GM18907 (cell line): ENCODE data around the gene DLX4.

Experiments used
- ATAC-seq: cut with Tn5 transposase; IDR thresholded peaks from one replicate; pipeline ENCODE4 v1.9.1; 2021; ENCODE audit warnings: mild to moderate bottlenecking, moderate library complexity; ENCODE audit not compliant: unreplicated experiment

DLX4 gene

DNA sequence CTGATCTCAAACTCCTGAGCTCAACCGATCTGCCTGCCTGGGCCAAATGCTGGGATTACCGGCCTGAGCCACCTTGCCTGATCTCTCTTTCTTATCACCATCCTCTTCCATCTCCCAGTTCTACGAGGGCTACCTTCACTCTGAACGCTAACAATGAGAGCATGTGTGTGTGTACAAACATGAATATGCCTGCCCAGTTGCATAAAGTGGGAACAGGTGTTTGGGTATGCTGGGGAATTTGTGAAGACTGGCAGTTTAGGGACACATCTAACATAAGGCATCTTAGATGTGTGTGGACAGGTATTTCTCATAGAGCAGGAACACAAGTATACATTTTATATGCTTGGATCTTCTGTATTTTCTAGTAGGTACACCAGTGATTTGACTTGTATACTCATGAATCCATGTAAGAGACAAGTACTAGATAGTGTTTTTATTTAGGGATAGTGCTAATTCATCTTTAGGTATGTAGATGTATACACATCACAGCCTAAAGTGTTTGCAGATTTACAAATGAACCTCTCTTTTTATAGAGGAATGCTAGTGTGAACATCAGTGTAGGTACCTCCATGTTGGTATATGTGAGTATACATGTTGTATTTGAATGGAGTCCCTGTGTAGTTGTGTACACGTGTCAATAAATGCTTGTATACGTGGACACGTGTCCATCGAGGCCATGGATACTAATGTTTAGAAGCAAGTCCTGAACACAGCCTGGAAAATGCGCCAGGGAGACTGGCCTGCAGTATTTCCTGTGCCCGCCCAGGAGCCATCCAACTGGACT is 1.2 kb upstream of the DLX4 start:
- ATAC-seq: no peak

DNA sequence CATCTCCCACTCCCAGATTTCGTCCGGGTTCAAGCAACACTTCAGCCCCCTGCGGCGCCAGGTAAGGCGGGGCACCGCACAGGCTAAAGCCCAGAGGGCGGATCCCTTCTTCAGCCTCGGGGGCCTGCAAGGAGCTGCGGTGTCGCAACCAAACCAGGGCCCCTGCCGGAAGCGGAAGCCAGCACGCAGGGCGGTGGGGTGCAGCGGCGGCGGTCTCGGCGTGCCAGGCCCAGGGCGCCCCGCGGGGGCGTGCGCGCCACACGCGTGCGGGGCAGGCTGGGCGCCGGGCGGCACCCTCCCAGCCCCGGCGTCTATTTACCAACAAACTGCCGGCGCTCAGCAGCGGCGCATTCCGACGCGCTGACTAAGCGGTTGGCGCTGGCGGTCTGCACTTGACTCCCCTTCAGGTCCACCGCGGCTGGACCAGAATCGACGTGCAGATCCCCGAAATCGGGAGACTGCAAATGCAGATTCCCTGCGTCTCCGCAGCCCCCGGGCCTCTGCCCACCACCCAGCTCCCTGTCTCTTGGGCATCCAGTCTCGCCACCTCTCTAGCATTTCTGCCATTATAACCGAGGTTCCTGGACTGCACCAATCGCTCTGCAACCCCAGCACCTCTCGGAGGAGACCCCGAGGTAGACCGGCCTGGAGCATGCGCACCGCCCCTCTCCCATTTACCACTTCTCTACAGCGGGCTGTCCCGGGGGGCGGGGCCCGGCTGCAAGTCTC is 421 bp upstream of the DLX4 start:
- ATAC-seq: no peak

DNA sequence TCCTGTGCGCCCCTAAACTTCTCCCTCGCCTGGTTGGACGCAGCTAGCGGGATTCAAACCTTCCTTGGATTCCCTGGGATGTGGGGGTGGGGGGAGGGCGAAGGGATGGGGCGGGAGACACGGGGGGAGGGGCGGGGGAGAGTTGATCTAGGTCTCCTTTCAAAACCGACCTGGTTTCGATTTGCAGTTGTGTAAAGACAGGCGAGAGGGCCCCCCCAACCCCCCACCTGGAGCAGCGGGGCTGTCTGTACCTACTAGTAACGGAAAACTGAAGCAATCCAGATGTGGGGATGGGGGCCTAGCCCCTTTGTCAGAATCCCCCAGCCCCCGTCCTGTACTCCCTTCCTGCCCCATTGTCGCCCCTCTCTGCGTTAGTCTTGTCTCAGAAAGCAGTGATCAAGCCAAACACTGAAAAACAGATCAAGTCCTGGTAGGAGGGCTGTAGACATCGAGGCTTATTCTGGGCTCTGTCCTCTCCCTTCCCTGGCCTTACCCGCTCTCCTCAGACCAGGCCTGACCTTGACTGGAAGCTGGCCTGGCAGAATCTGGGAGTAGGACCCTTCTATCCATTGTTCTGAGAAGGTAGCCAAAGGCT is 902 bp downstream of the DLX4 start:
- ATAC-seq: no peak

DNA sequence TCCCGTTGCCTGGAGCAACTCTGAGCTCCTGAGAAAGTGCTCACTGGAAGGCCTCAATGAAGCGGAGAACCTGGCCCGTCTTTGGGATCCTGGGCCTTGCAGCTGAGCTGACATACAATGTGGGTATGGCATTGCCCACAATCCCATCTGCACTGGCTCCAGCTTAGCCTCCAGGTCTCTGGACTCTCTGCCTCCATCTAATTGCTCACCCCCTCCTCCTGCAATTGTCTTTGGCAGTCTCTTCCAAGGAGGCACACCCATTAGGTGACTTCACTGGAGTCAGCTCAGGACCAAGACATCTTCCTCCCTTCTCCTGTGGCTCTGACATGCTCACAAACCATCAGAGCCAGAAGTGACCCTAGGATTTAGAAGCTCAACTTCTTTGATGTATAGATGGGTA is 1.5 kb downstream of the DLX4 start:
- ATAC-seq: no peak

DNA sequence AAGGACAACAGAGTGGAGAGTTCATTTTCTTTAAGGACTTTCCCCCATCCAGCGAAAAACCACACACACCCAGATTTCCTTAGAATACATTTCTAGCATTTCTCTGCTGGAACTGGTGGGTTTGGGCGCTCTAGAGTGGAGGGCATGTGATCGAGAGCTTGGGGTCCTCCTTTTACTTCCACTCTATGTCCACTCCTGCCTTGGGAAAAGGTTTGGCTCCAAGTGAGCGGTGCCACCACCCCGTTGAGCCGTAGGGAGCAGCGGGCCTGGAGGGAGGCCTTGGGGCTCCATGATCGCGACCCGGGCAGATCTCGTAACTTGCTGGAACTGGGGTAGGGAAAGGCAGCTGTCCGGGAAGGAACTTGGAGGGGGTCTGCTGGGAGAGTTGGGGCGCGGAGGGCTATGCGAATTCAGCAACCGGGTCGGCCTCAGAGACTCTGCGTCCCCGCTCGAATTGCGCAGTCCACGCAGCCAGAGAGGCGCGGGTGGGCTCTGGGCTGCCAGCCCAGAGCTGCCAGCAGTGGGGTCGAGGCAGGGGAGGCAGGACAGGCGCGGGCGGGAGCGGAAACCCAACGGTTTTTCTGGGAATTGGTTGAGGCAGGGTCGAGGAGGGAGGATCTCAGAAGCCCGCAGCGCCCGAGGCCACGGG is 2.3 kb downstream of the DLX4 start:
- no peak for ATAC-seq

DNA sequence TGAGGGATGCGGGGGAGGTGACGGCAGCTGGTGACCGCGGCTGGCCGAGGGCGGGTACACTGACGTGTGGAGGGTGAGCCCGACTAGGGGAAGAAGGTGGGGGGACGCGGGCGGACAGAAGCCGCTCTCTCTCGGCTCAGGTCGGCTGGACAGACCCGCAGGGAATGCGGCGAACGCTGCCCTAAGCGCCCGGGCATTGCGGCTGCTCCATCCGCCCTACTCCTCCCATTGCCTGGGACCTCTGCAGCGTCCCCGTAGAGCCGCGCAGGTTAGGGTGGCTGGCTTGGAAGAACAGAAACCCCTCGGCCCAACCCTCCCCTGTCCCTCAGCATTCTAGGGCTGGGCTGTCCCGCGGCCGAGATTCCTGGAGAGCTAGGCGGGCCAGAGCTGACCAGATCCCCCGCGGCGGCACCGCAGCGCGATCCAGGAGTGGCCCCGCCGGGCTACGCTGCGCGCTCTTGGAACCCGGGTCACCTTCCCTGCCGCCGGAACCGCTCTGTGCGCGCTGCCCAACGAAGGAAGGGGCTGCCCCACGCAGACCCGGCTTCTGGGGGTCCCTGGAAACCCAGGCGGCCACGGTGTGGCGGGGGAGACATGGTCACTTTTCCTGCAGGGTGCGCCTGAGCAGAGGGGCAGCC is 3.0 kb downstream of the DLX4 start:
- ATAC-seq: no peak

DNA sequence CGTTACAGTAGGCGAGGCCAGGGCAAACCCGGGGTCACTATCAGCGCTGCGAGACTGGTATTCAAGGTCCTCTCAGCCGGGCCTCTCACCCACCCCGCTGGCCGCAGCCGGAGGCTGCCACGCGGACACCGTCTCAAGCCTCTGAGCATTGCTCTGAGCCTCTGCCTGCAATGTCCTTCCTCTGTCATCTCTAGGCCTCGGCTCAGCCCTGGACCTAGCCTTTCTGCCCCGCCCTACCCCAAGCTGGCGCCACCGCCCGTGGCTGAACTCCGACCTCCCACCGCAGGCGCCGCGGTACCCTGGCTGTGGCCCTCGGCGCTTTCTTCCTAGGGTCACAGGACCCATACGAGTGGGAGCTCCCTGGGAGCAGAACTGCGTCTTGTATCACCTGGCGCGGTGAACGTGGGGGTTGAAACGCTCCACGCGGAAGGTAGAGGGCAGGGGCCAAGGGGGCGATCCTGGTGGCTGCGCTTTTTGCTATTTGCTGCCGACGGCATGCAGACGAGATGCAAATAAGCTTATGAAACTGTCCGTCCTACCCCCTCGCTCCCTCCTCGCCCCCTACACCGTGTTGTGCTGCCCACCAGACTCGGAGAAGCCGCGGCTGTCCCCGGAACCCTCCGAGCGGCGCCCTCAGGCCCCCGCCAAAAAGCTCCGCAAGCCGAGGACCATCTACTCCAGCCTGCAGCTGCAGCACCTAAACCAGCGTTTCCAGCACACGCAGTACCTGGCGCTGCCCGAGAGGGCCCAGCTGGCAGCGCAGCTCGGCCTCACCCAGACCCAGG is 3.7 kb downstream of the DLX4 start:
- no peak for ATAC-seq

DNA sequence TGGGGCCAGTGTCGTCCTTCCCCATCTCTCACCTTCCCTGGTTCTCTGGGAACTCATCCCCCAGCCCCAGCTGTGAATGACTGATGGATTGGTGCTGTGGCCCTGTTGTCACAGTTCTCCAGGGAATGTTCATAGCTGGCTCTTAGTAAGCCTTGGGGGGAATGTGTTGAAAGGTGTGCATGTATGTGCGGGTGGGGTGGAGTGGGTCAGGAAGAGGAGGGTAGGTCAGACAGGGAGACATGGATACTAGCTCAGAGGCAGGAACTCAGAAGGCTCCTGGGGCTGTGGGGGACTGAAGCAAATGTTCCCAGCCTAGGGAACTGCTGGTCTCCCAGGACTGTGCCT is 4.3 kb downstream of the DLX4 start:
- ATAC-seq: no peak

DNA sequence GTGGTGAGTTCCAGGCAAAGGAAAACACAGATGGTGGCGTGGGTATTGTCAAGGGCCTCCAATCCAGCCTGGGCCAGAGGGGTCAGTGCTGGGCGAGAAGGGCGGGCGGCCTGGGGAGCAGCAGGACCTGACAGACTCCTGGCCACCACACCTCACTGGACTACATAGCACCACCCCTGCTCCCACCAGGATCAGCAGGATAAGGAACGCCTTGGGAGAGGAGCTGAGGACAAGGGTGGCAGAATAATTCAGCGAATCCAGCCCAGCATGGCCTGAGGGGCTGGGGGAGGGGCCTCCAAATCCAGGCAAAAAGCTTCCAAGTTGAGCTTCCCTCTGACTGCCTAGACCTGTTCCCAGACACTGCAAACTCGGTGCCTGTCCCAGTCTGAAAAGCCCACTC is 6.5 kb downstream of the DLX4 start:
- ATAC-seq: no peak

DNA sequence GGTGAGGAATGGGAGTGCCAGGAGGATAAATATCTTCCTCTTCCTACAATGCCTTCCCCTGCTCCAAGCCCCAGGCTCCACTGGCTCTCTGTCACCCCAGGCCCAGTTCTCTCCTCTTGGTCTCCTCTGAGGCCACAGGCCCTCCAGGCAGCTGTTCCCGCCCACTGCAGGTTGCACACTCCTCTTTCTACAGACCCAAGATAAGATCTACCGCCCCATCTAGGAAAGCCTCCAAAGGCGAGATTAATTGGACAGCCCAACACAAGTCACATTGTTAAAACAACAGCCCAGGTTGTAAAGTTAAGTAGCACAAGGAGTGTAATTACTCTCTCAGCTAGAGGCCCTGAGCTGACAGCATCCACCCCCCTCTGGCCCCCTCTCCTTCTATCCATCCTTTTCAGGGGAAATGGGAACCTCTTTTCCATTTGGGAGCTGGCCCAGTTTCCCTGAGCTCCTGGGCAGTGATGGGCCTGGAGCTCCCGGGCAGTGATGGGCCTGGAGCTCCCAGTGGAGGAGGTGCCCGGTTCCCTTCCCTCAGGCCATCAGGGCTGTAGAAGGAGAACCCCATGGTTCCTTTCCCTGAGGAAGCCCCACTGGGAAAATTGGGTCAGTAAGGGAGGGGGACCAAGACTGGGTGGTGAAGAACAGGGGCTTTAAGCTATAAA is 7.3 kb downstream of the DLX4 start:
- ATAC-seq: no peak

DNA sequence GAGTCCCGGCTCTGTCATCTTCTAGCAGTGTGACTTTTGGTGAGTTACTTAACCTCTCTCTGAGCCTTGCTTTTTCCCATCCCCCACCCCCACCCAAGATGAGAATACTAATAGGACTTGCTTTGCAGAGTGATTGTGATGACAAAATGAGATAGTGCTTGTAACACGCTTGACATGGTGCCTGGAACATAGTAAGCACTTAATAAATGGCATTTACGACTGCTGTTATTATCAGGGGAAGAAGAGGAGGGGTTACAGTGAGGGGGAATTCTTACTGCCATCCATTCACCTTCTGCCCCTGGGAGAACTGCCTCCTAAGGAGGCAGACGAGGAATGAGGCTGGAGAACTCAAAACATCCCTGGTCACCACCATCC is 7.8 kb downstream of the DLX4 start:
- ATAC-seq: no peak

DNA sequence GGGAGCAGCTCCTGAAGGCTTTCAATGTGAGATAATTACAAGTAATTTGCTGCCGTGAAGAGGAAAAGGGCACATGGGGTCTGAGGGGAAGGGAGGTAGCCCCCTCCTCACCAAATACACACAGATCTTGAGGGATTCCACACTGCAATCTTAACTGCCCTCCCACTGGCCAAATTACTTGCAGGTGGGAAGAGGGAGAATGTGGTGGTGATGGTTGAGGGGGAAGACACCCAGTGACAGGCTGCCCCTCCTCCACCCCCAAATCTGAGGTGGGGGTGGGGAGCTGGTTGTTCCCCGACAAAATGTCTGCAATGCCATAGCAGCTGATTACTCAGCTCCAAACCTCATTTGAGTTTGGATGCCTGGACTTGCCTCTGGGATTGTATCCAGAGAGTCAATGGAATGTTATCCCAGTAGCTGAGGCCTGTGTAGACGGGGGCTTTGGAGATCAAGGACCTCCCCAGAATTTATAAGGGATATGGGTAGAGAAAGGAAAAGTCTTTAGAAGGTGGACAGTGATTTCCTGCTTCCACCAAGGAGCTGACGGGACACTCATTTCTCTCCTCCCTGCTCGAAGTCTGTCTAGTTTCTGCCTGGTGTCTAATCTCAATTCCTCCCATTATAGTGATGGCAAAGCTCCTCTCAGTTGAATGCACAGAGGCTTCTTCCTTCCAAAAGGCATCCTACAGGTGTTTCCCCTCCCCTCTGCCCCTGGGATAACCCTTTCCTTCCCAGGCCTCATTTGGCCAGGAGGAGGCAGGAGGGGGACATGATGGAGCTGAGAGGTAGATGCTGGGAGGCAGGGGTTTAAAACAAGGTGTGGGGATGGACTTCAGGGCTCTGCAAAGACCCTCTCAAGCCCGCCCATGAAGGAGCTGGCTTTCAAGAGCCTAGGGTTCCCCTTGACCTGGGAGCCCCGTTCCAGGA is 8.7 kb downstream of the DLX4 start:
- ATAC-seq: no peak

DNA sequence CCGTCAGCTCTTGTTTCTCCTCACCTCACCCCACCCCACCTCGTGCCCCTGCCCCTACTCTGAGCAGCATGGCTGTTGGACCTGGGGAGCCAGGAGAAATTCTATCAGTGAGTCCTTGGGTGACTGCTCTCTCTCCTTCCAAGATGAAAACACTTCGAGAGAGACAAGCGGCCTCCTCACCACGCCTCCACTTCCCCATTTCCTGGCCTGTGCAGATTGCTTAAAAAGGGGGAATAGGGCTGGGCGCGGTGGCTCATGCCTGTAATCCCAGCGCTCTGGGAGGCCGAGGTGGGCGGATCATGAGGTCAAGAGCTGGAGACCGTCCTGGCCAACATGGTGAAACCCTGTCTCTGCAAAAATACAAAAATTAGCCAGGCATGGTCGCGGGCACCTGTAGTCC is 9.5 kb downstream of the DLX4 start:
- ATAC-seq: no peak

DNA sequence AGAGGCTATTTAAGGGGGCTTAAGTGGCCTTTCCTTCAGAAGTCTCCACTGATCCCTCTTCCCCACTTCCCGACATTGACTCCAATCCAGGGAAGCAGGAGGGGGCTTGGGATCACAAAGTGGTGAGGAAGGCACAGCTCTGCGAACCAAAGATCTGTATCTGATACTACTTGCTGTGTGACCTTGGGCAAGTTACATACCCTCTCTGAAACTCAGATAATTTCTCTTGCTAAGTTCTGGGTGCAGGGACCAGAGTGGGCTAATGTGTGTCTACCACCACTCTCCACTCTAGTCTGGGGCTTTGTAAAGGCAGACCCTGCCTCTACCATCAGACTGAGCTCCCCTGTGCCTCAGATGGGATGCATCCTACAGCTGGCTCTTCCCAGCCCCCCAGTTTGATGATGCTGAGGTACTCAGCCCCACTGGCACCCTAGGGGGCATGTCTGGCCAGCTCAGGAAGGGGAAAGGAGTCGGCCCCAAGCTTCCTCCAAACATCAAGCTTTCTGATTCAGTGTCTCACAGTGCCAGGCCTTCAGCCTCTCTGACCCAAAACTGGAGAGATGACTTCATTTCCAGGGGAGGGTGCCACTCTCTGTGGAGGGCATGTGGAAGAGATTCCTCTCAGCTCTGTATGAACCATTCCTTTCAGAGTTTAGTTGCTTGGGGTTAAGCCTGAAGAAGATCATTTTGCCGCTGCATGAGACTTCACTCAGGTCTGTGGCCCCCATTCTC is 10.9 kb downstream of the DLX4 start:
- no peak for ATAC-seq

DNA sequence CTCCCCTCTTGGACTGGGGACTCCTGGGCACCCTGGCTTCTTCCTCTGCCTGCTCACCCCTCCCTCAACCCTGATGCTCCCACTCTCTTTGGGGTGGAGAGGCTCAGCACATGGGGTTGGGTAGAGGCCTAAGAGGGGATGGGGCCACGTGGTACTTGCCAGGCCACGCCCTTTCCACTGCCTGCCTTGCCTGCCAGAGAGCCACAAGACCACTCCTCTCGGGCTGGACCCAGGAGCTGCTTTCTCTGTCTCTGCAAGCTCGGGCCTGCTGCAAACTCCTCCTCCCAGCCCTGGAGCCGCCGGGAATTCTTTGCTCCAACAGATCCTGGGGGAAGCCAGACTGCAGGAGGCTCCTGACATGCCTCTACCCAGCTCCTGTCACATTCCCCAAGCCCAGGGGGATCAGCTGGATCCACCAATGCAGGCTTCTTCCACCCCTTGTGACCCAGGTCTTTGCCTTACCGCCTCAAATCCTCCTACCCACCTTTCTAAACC is 11.8 kb downstream of the DLX4 start:
- ATAC-seq: no peak

DNA sequence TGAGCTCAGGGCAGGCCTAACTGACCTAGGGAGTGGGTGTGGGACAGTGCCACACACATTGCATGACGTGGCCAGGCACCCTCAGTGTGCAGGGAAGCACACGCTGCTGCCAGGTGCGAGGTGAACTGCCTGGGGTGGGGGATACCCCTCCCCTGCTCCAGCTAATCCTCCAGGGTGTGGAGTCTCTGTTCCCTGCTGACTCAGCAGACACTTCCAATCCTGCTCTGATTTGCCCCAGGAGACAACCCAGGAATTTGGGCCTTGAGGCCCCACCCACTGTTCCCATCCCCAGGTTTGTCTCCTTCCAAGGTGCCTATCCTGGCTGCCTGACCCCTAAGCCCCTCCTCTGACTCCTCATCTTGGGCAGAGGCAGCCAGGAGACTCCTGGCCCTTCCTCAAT is 15.3 kb downstream of the DLX4 start:
- ATAC-seq: no peak

DNA sequence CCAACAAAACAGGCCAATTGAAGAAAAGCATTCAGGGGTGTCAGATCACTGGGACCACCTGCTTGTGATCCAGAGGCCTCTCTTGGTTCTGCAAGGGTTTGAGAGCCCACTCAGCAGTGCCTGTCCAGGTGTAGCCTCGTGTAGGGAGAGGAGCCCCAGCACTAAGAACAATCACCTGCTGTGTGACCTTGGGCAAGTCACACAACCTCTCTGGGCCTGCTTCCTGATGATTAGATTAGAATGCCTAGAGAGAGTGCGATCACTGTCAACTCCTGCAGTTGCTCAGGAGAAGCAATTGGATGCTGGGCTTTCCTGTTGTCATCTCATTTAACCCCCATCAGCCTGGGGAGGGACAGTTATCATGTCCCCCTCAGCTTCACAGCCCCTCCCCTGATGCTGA is 15.8 kb downstream of the DLX4 start:
- ATAC-seq: no peak

DNA sequence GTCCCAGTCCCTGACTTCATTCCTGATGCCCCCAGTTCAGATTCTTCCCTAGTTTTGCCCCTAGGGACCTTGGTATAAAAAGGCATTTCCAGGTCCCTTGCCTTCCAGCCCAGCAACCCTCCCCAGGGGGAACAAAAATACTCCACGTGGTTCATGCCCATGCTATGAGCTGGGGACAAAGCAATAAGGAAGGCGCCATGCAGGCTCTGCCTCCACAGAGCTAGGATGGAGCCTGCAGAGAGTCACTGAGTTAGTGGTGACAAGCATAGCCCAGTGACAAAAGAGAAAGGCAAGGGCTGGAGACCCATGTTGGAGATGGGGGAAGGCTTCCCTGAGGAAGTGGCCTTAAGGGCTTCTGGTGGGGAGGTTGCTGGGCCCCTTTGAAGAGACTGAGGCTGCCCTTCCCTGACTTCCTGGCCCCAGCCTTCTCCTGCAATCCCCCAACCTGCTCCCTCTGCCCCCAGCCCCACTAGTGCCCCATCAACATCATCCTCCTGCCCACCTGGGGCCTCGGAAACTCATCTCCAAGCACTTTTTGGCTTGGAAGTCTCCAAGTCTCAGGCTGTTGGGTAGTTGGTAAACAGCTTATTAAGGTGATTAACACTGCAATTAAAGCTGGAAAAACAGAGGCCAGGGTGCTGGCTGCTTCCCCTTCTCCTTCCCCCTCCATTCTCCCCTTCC is 16.5 kb downstream of the DLX4 start:
- no peak for ATAC-seq
